ENCODE measurements around the gene TMEM239. TPM values are rescaled to one million over a fixed set of nuclear protein-coding genes. Genes with fewer than 3 reads are reported as not detected.
A peak's percentile ranks its signal among the peaks of the same experiment; 100 is the strongest.

The TMEM239 gene
- total RNA-seq, 1 donor from 2014 or later, result not detected

GRCh38 chr20:2798095-2798805, 17.9 kb upstream of the TMEM239 start:
- DNase-seq (ENCODE audit: low read depth, low spot score), result no peak
- TF ChIP-seq CTCF (conservative IDR thresholded peaks at IDR 0.05), result no peak
- Mint-ChIP-seq H3K4me1 (peaks cover 30% of the 10 kb centered on the region), H3K36me3 (ENCODE audit: low read depth) (peaks cover 12% of the 10 kb centered on the region), H3K27ac (ENCODE audit: unreplicated experiment) (no peak overlapping the region), H3K27me3 (ENCODE audit: low read depth) (peaks cover 5% of the 10 kb centered on the region), H3K4me3 (peak overlapping the region; percentile 94), H3K9me3 (no peaks in the 10 kb centered on the region)

- DNase-seq (ENCODE audit: low read depth, low spot score), result no peak
- no peak for TF ChIP-seq CTCF (conservative IDR thresholded peaks at IDR 0.05)
- Mint-ChIP-seq H3K36me3 (ENCODE audit: low read depth) (peaks cover 8% of the 10 kb centered on the region), H3K9me3 (no peaks in the 10 kb centered on the region), H3K4me3 (peak overlapping the region; percentile 94), H3K4me1 (peaks cover 30% of the 10 kb centered on the region), H3K27me3 (ENCODE audit: low read depth) (peaks cover 3% of the 10 kb centered on the region), H3K27ac (ENCODE audit: unreplicated experiment) (peak overlapping the region; percentile 99)
Measured at GRCh38 chr20:2798814-2799213, 17.4 kb upstream of the TMEM239 start.

GRCh38 chr20:2799271-2799670, 16.9 kb upstream of the TMEM239 start:
- Mint-ChIP-seq H3K36me3 (ENCODE audit: low read depth) (peaks cover 8% of the 10 kb centered on the region), H3K27ac (ENCODE audit: unreplicated experiment) (peak overlapping the region; percentile 99), H3K27me3 (ENCODE audit: low read depth) (peaks cover 4% of the 10 kb centered on the region), H3K4me1 (peaks cover 30% of the 10 kb centered on the region), H3K9me3 (no peaks in the 10 kb centered on the region), H3K4me3 (peak overlapping the region; percentile 94)
- DNase-seq (ENCODE audit: low read depth, low spot score), result no peak
- TF ChIP-seq CTCF (conservative IDR thresholded peaks at IDR 0.05), result no peak

- H3K4me1 Mint-ChIP-seq, result peaks cover 30% of the 10 kb centered on the region
- H3K4me3 Mint-ChIP-seq, result peak overlapping the region; percentile 94
- peaks cover 5% of the 10 kb centered on the region for H3K36me3 Mint-ChIP-seq (ENCODE audit: low read depth)
- no peaks in the 10 kb centered on the region for H3K9me3 Mint-ChIP-seq
- H3K27ac Mint-ChIP-seq (ENCODE audit: unreplicated experiment), result peak overlapping the region; percentile 99
- peak; percentile 25 for DNase-seq (ENCODE audit: low read depth, low spot score)
- no peak for TF ChIP-seq CTCF (conservative IDR thresholded peaks at IDR 0.05)
- H3K27me3 Mint-ChIP-seq (ENCODE audit: low read depth), result peaks cover 7% of the 10 kb centered on the region
Measured at GRCh38 chr20:2799688-2800520, 16.3 kb upstream of the TMEM239 start.

GRCh38 chr20:2800521-2801285, 15.5 kb upstream of the TMEM239 start, which contains the start of gene CPXM1:
Gene CPXM1 (minus strand): TSS chr20:2800627. CDS start chr20:2800572, 55 bp downstream.
- peak within 1 kb of the TSS; percentile 99 for H3K27ac Mint-ChIP-seq (ENCODE audit: unreplicated experiment)

More at GRCh38 chr20:2800521-2801285, 15.5 kb upstream of the TMEM239 start, which contains the start of gene CPXM1:
- Mint-ChIP-seq H3K9me3 (no peaks in the 10 kb centered on the region), H3K4me3 (peak within 1 kb of the TSS; percentile 96), H3K4me1 (peaks cover 30% of the 10 kb centered on the region), H3K36me3 (ENCODE audit: low read depth) (peaks cover 5% of the 10 kb centered on the region), H3K27me3 (ENCODE audit: low read depth) (peaks cover 7% of the 10 kb centered on the region)
- TF ChIP-seq CTCF (conservative IDR thresholded peaks at IDR 0.05), result peak; percentile 45
- peak; percentile 71 for DNase-seq (ENCODE audit: low read depth, low spot score)
